ENCODE data around the gene RETREG1.

DNA sequence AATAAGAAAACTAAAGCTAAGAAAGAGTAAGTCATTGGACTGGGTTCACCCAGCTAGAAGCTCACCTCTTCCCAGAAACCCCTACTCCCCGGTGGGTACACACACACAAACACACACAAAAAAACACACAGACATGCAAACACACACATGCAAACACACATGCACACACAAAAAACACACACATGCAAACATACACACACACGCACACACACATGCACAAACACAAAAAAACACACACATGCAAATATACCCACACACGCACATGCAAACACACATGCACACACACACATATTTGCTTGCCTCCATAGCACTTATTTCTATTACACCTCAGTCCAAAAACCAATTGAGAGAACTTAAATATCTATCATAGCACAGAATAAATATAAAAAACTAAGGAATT, 26.1 kb downstream of the RETREG1 start:
- TF ChIP-seq, protein P1, sequence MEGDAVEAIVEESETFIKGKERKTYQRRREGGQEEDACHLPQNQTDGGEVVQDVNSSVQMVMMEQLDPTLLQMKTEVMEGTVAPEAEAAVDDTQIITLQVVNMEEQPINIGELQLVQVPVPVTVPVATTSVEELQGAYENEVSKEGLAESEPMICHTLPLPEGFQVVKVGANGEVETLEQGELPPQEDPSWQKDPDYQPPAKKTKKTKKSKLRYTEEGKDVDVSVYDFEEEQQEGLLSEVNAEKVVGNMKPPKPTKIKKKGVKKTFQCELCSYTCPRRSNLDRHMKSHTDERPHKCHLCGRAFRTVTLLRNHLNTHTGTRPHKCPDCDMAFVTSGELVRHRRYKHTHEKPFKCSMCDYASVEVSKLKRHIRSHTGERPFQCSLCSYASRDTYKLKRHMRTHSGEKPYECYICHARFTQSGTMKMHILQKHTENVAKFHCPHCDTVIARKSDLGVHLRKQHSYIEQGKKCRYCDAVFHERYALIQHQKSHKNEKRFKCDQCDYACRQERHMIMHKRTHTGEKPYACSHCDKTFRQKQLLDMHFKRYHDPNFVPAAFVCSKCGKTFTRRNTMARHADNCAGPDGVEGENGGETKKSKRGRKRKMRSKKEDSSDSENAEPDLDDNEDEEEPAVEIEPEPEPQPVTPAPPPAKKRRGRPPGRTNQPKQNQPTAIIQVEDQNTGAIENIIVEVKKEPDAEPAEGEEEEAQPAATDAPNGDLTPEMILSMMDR (IDR thresholded peaks at IDR 0.05; ENCODE audit: extremely low read depth in 1 of 2, insufficient read depth in 1 of 2, low read depth in 1 of 2, low read length in 2 of 2) = no peak
- TF ChIP-seq FOS (IDR thresholded peaks at IDR 0.05; ENCODE audit: borderline replicate concordance, insufficient read depth, low read length) (no peak), JUN (IDR thresholded peaks at IDR 0.05; ENCODE audit: borderline replicate concordance, insufficient read depth, insufficient read length, low read depth) (no peak)
